ENCODE results near the gene HMGN4.

DNA sequence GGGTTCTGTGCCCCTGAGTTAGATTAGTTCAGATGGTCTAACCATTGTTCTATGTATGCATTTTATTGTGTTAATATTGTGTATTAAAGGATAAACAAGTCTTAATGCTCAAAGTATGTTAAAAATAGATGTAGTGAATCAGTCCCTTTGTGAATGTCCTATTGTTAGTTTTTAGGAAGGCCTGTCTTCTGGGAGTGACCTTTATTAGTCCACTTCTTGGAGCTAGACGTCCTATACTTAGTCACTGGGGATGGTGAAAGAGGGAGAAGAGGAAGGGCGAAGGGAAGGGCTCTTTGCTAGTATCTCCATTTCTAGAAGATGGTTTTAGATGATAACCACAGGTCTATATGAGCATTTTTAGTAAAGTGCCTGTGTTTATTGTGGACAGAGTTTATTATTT, 12.3 kb upstream of the HMGN4 start:
- TF ChIP-seq, protein P1, sequence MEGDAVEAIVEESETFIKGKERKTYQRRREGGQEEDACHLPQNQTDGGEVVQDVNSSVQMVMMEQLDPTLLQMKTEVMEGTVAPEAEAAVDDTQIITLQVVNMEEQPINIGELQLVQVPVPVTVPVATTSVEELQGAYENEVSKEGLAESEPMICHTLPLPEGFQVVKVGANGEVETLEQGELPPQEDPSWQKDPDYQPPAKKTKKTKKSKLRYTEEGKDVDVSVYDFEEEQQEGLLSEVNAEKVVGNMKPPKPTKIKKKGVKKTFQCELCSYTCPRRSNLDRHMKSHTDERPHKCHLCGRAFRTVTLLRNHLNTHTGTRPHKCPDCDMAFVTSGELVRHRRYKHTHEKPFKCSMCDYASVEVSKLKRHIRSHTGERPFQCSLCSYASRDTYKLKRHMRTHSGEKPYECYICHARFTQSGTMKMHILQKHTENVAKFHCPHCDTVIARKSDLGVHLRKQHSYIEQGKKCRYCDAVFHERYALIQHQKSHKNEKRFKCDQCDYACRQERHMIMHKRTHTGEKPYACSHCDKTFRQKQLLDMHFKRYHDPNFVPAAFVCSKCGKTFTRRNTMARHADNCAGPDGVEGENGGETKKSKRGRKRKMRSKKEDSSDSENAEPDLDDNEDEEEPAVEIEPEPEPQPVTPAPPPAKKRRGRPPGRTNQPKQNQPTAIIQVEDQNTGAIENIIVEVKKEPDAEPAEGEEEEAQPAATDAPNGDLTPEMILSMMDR (IDR thresholded peaks at IDR 0.05): no peak
- TF ChIP-seq JUND (IDR thresholded peaks at IDR 0.05): no peak
- TF ChIP-seq, protein P2, sequence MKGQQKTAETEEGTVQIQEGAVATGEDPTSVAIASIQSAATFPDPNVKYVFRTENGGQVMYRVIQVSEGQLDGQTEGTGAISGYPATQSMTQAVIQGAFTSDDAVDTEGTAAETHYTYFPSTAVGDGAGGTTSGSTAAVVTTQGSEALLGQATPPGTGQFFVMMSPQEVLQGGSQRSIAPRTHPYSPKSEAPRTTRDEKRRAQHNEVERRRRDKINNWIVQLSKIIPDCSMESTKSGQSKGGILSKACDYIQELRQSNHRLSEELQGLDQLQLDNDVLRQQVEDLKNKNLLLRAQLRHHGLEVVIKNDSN (IDR thresholded peaks at IDR 0.05; ENCODE audit: borderline replicate concordance, low read depth): no peak
- no peak for TF ChIP-seq TAF1 (IDR thresholded peaks at IDR 0.05; ENCODE audit: borderline replicate concordance, low read depth, low read length)
- no peak for TF ChIP-seq GABPA (IDR thresholded peaks at IDR 0.05; ENCODE audit: low read depth)
- TF ChIP-seq, protein P3, sequence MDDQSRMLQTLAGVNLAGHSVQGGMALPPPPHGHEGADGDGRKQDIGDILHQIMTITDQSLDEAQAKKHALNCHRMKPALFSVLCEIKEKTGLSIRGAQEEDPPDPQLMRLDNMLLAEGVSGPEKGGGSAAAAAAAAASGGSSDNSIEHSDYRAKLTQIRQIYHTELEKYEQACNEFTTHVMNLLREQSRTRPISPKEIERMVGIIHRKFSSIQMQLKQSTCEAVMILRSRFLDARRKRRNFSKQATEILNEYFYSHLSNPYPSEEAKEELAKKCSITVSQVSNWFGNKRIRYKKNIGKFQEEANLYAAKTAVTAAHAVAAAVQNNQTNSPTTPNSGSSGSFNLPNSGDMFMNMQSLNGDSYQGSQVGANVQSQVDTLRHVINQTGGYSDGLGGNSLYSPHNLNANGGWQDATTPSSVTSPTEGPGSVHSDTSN (IDR thresholded peaks at IDR 0.05): no peak
- no peak for TF ChIP-seq CHD2 (IDR thresholded peaks at IDR 0.05; ENCODE audit: low read length, partially characterized antibody)
- TF ChIP-seq, protein P4, sequence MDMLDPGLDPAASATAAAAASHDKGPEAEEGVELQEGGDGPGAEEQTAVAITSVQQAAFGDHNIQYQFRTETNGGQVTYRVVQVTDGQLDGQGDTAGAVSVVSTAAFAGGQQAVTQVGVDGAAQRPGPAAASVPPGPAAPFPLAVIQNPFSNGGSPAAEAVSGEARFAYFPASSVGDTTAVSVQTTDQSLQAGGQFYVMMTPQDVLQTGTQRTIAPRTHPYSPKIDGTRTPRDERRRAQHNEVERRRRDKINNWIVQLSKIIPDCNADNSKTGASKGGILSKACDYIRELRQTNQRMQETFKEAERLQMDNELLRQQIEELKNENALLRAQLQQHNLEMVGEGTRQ (IDR thresholded peaks at IDR 0.05; ENCODE audit: borderline replicate concordance, low read depth, low read length): no peak

Data from SK-N-SH (cell line).